HCT116 (cell line): Measurements from ENCODE around the gene NF1. TPM values are rescaled to one million over a fixed set of nuclear protein-coding genes. Genes with fewer than 3 reads are reported as not detected.

Experiments used
- ATAC-seq: fragments of 200-7000 bp; cut with Tn5 transposase; 2 replicates; pipeline ENCODE4 v1.9.1; 2020; ENCODE audit warnings: mild to moderate bottlenecking, moderate library complexity
- BruUV-seq: library from RNA; stranded (reverse); fragments of 400-500 nt; replicated peaks from 2 replicates; lab custom pipeline; 2021; lab: Mats Ljungman, UMichigan
- CTCF ChIA-PET: fragments of 300-600 bp; sonication (Branson Sonifier 250); formaldehyde crosslinking; loops from one replicate; lab custom pipeline; 2021; ENCODE audit warnings: antibody characterized with exemption; lab: Charles Lee
- POLR2A ChIA-PET: fragments of 300-600, 350-600 bp; sonication (Branson Sonifier 250); formaldehyde crosslinking; loops from one replicate; lab custom pipeline; 2021; ENCODE audit warnings: antibody characterized with exemption; lab: Charles Lee
- RAD21 ChIA-PET, 2 experiments: fragments of 300-600 bp; sonication (Branson Sonifier 250); formaldehyde crosslinking; loops; one replicate each; lab custom pipeline; 2023; ENCODE audit warnings: low total read pairs in 2 of 2; ENCODE audit not compliant: uncharacterized antibody in 2 of 2, unreplicated experiment in 2 of 2, low non-redundant PET in 1 of 2; lab: Charles Lee
- DNase-seq: peaks from one replicate; pipeline ENCODE4 v3.0.0-alpha.2; 2010; ENCODE audit warnings: low read depth, low spot score
- H2AFZ ChIP-seq: fragments of 200-600 bp; shearing (Covaris generic), sonication (generic); 2 replicates; pipeline ENCODE4 v1.6.1; 2017; ENCODE audit warnings: low read depth, mixed run types, mixed read lengths, antibody characterized with exemption, low read length; ENCODE audit not compliant: poor library complexity, severe bottlenecking
- H3K27ac ChIP-seq: 2 replicates; pipeline ENCODE4 v1.5.1; 2012; ENCODE audit warnings: low read depth, low read length
- H3K27me3 ChIP-seq: fragments of 200-600 bp; sonication (generic); 2 replicates; pipeline ENCODE4 v1.6.1; 2016; ENCODE audit warnings: mixed run types, low read length, mixed read lengths; ENCODE audit not compliant: insufficient read depth
- H3K36me3 ChIP-seq, 2 experiments: fragments of 200-500 bp in 1 of 2; fragments of 200-600 bp in 1 of 2; sonication (Bioruptor generic) in 1 of 2; sonication (generic) in 1 of 2; 2 replicates each; pipeline versions ENCODE4 v1.5.1 to v1.6.1; 2014 to 2016; ENCODE audit warnings: low read length in 2 of 2, inconsistent platforms in 1 of 2, mixed read lengths in 1 of 2, mixed run types in 1 of 2; ENCODE audit not compliant: insufficient read depth in 2 of 2, control insufficient read depth in 1 of 2
- H3K4me1 ChIP-seq, 2 experiments: fragments of 200-600 bp in 1 of 2; sonication (generic) in 1 of 2; 2 replicates each; pipeline versions ENCODE4 v1.5.1 to v1.6.1; 2012 to 2017; ENCODE audit warnings: low read length in 2 of 2, inconsistent platforms in 1 of 2, mild to moderate bottlenecking in 1 of 2, mixed read lengths in 1 of 2, mixed run types in 1 of 2, moderate library complexity in 1 of 2; ENCODE audit not compliant: insufficient read depth in 2 of 2, control insufficient read depth in 1 of 2
- H3K4me2 ChIP-seq: fragments of 200-600 bp; sonication (generic); 2 replicates; pipeline ENCODE4 v1.6.1; 2017; ENCODE audit warnings: mixed run types, low read length, mixed read lengths
- H3K4me3 ChIP-seq, 2 experiments: fragments of 200-600 bp in 1 of 2; sonication (generic) in 1 of 2; replicated peaks in 1 of 2; 2 replicates each; pipeline ENCODE4 v1.5.1; 2011 to 2016; ENCODE audit warnings: low read length in 2 of 2, control low read depth in 1 of 2, low read depth in 1 of 2, mild to moderate bottlenecking in 1 of 2, mixed read lengths in 1 of 2, mixed run types in 1 of 2
- H3K79me2 ChIP-seq: fragments of 200-600 bp; sonication (generic); 2 replicates; pipeline ENCODE4 v1.6.1; 2017; ENCODE audit warnings: mild to moderate bottlenecking, mixed run types, low read length, moderate library complexity, mixed read lengths; ENCODE audit not compliant: insufficient read depth
- H3K9ac ChIP-seq: fragments of 200-600 bp; sonication (generic); 2 replicates; pipeline ENCODE4 v1.6.1; 2016; ENCODE audit warnings: low read length, mixed read lengths
- H3K9me2 ChIP-seq: fragments of 200-600 bp; sonication (generic), shearing (Covaris generic); 2 replicates; pipeline ENCODE4 v1.6.1; 2017; ENCODE audit warnings: mixed run types, mild to moderate bottlenecking, moderate library complexity; ENCODE audit not compliant: insufficient read depth
- H3K9me3 ChIP-seq, 2 experiments: fragments of 200-500 bp in 1 of 2; fragments of 200-600 bp in 1 of 2; sonication (Bioruptor generic) in 1 of 2; sonication (generic) in 1 of 2; 2 replicates each; pipeline ENCODE4 v1.6.1; 2014 to 2017; ENCODE audit warnings: low read length in 2 of 2, mixed read lengths in 2 of 2, inconsistent platforms in 1 of 2, low read depth in 1 of 2, mild to moderate bottlenecking in 1 of 2, mixed run types in 1 of 2, moderate library complexity in 1 of 2; ENCODE audit not compliant: control insufficient read depth in 1 of 2, insufficient read depth in 1 of 2
- H4K20me1 ChIP-seq: fragments of 200-600 bp; sonication (generic), shearing (Covaris generic); 2 replicates; pipeline ENCODE4 v1.6.1; 2017; ENCODE audit warnings: mixed run types, mild to moderate bottlenecking, moderate library complexity; ENCODE audit not compliant: insufficient read depth
- ATF3 ChIP-seq: IDR thresholded peaks from 2 replicates; pipeline ENCODE4 v1.6.1; 2012
- CBX3 ChIP-seq: IDR thresholded peaks from 2 replicates; pipeline ENCODE4 v1.6.1; 2012; ENCODE audit warnings: low read depth
- CEBPB ChIP-seq: IDR thresholded peaks from 2 replicates; pipeline ENCODE4 v1.6.1; 2012; ENCODE audit warnings: low read depth
- EGR1 ChIP-seq: IDR thresholded peaks from 2 replicates; pipeline ENCODE4 v1.6.1; 2012; ENCODE audit warnings: low read depth
- ELF1 ChIP-seq: IDR thresholded peaks from 2 replicates; pipeline ENCODE4 v1.6.1; 2012; ENCODE audit warnings: low read depth, borderline replicate concordance
- EZH2 ChIP-seq: fragments of 200-600 bp; sonication (generic); IDR thresholded peaks from 2 replicates; pipeline ENCODE4 v1.6.1; 2017; ENCODE audit warnings: antibody characterized with exemption, mixed run types
- EZH2phosphoT487 ChIP-seq: fragments of 200-600 bp; IDR thresholded peaks from 2 replicates; pipeline ENCODE4 v1.6.1; 2018; ENCODE audit warnings: antibody characterized with exemption, borderline replicate concordance
- JUND ChIP-seq: IDR thresholded peaks from 2 replicates; pipeline ENCODE4 v1.6.1; 2012
- MAX ChIP-seq: IDR thresholded peaks from 2 replicates; pipeline ENCODE4 v1.6.1; 2012
- POLR2A ChIP-seq: IDR thresholded peaks from 2 replicates; pipeline ENCODE4 v1.7.0; 2011; ENCODE audit warnings: borderline replicate concordance; ENCODE audit not compliant: insufficient read depth, insufficient read length; ENCODE audit errors: extremely low read depth
- RAD21 ChIP-seq: IDR thresholded peaks from 2 replicates; pipeline ENCODE4 v1.6.1; 2012; ENCODE audit warnings: low read depth, mild to moderate bottlenecking
- REST ChIP-seq: IDR thresholded peaks from 2 replicates; pipeline ENCODE4 v1.6.1; 2012; ENCODE audit warnings: low read depth
- SIN3A ChIP-seq: IDR thresholded peaks from 2 replicates; pipeline ENCODE4 v1.6.1; 2012; ENCODE audit warnings: low read depth
- SP1 ChIP-seq: IDR thresholded peaks from 2 replicates; pipeline ENCODE4 v1.6.1; 2012; ENCODE audit warnings: low read depth
- TCF7L2 ChIP-seq: IDR thresholded peaks from 2 replicates; pipeline ENCODE4 v1.7.0; 2011; ENCODE audit warnings: borderline replicate concordance, inconsistent platforms; ENCODE audit not compliant: insufficient read depth, insufficient read length; ENCODE audit errors: extremely low read depth
- ZBTB33 ChIP-seq: IDR thresholded peaks from 2 replicates; pipeline ENCODE4 v1.6.1; 2011; ENCODE audit warnings: mild to moderate bottlenecking, low read length, moderate library complexity; ENCODE audit not compliant: insufficient replicate concordance; ENCODE audit errors: extremely low read depth
- ZFX ChIP-seq: fragments of 450-650 bp; IDR thresholded peaks from 2 replicates; pipeline ENCODE4 v1.6.1; 2017
- ZNF274 ChIP-seq: fragments of 200-500 bp; sonication (Bioruptor generic); IDR thresholded peaks from 2 replicates; pipeline ENCODE4 v1.6.1; 2014; ENCODE audit warnings: mild to moderate bottlenecking, low read depth, low read length, inconsistent platforms
- intact Hi-C: fragments of 100-400 bp; cut with micrococcal nuclease; formaldehyde crosslinking; loops from 2 replicates; pipeline ENCODE4 v1.10.0; 2022
- total RNA-seq: library from RNA; stranded (reverse); gene quantifications from one replicate; pipeline ENCODE4 v1.2.1, GENCODE V29; 2021; ENCODE audit not compliant: unreplicated experiment

The NF1 gene
- total RNA-seq, 1 experiment from 2014 or later: 20.8 TPM

GRCh38 chr17:31289790-31290189 lies 195.0 kb downstream of the NF1 start:
- TF ChIP-seq CBX3 (no peak), CEBPB (no peak), EGR1 (no peak), EZH2 (no peak), SIN3A (no peak), ELF1 (no peak), MAX (no peak), REST (no peak), SP1 (no peak), POLR2A (no peak), ATF3 (no peak), ZBTB33 (no peak), ZNF274 (no peak), ZFX (no peak), EZH2phosphoT487 (no peak), TCF7L2 (no peak), RAD21 (no peak), JUND (no peak)
- no peaks in the 10 kb centered on the region for H3K27me3 ChIP-seq
- DNase-seq: no peak
- RAD21 ChIA-PET: no interaction called here
- ATAC-seq: no peak
- no peak overlapping the region for H3K4me3 ChIP-seq
- intact Hi-C loops: no loop called here
- CTCF ChIA-PET: no interaction called here
- no peak overlapping the region for H2AFZ ChIP-seq
- no peak overlapping the region for H3K27ac ChIP-seq
- no peaks in the 10 kb centered on the region for H3K9me3 ChIP-seq
- no peaks in the 10 kb centered on the region for H4K20me1 ChIP-seq
- no peaks in the 10 kb centered on the region for H3K79me2 ChIP-seq
- H3K9ac ChIP-seq: no peak overlapping the region
- no peak overlapping the region for H3K4me2 ChIP-seq
- no peaks in the 10 kb centered on the region for H3K4me1 ChIP-seq
- POLR2A ChIA-PET: no interaction called here
- H3K36me3 ChIP-seq: no peaks in the 10 kb centered on the region
- BruUV-seq: no TSS peak
- H3K9me2 ChIP-seq: no peaks in the 10 kb centered on the region
